Thymus (tissue), 11 donors: ENCODE results near the gene SLC35F3. TPM values are rescaled to one million over a fixed set of nuclear protein-coding genes. Genes with fewer than 3 reads are reported as not detected.

Experiments
- DNase-seq, 9 donors: peaks; one replicate each; pipeline ENCODE4 v3.0.0-alpha.2; 2013; ENCODE audit warnings: low spot score in 9 of 9, low read depth in 6 of 9, missing footprints in 1 of 9
- H3K27ac ChIP-seq, 2 donors: one replicate each; pipeline ENCODE4 v1.5.1; 2013; ENCODE audit warnings: control low read depth in 1 of 2, low read depth in 1 of 2, low read length in 1 of 2, mild to moderate bottlenecking in 1 of 2, moderate library complexity in 1 of 2
- H3K27me3 ChIP-seq, 2 donors: one replicate each; pipeline ENCODE4 v1.5.1; 2013; ENCODE audit warnings: low read length in 1 of 2; ENCODE audit not compliant: control insufficient read depth in 2 of 2, insufficient read depth in 1 of 2
- H3K36me3 ChIP-seq, 2 donors: one replicate each; pipeline ENCODE4 v1.5.1; 2013; ENCODE audit warnings: low read length in 1 of 2, mild to moderate bottlenecking in 1 of 2, moderate library complexity in 1 of 2; ENCODE audit not compliant: control insufficient read depth in 2 of 2, insufficient read depth in 2 of 2
- H3K4me1 ChIP-seq, 2 donors: one replicate each; pipeline ENCODE4 v1.5.1; 2013; ENCODE audit warnings: low read length in 2 of 2; ENCODE audit not compliant: control insufficient read depth in 2 of 2, insufficient read depth in 2 of 2
- H3K4me3 ChIP-seq, 2 donors: one replicate each; pipeline ENCODE4 v1.5.1; 2013; ENCODE audit warnings: low read length in 2 of 2, control low read depth in 1 of 2, mild to moderate bottlenecking in 1 of 2
- H3K9me3 ChIP-seq, 2 donors: one replicate each; pipeline ENCODE4 v1.5.1; 2013; ENCODE audit warnings: low read length in 1 of 2, mild to moderate bottlenecking in 1 of 2; ENCODE audit not compliant: control insufficient read depth in 2 of 2, insufficient read depth in 1 of 2
- WGBS: extraction: QIAGEN DNeasy Blood & Tissue Kit; methylation state at CpG from one replicate; pipeline ENCODE4 v1.1.7; 2013; 5-methylcytosine and 5-hydroxymethylcytosine counted together
- polyA plus RNA-seq: library from polyadenylated mRNA; stranded (reverse); fragments of 200-250 nt; gene quantifications from one replicate; pipeline ENCODE4 v1.2.3, GENCODE V29; 2013
- total RNA-seq: library from RNA; stranded (reverse); fragments of 120-200 nt; gene quantifications from one replicate; pipeline ENCODE4 v1.2.4, GENCODE V29; 2013
- donor health status: healthy.

The SLC35F3 gene
- total and polyA plus RNA-seq, 2 donors = 1.9 to 3.2 TPM

GRCh38 chr1:234093107-234093506 lies 188.6 kb downstream of the SLC35F3 start:
- WGBS = 97% methylated on average over 1 of the region's 1 CpG
- H3K27me3 ChIP-seq = no peaks in the 10 kb centered on the region

GRCh38 chr1:234093741-234094140 lies 189.3 kb downstream of the SLC35F3 start:
- H3K9me3 ChIP-seq = peaks cover 0 to 2% of the 10 kb centered on the region in 2 donors
- H3K27ac ChIP-seq = no peak overlapping the region
- H3K27me3 ChIP-seq = no peaks in the 10 kb centered on the region
- 88% methylated on average over 5 of the region's 5 CpGs for WGBS
- no peak for DNase-seq
- no peak overlapping the region for H3K4me3 ChIP-seq
- H3K4me1 ChIP-seq = no peaks in the 10 kb centered on the region
- no peaks in the 10 kb centered on the region for H3K36me3 ChIP-seq

More at GRCh38 chr1:234093107-234093506, 188.6 kb downstream of the SLC35F3 start:
- Histone ChIP-seq H3K27ac (no peak overlapping the region), H3K9me3 (peaks cover 0 to 2% of the 10 kb centered on the region in 2 donors), H3K4me1 (no peaks in the 10 kb centered on the region), H3K36me3 (no peaks in the 10 kb centered on the region), H3K4me3 (no peak overlapping the region)
- no peak for DNase-seq

GRCh38 chr1:234094172-234094571 lies 189.7 kb downstream of the SLC35F3 start:
- WGBS = 96% methylated on average over 1 of the region's 1 CpG
- Histone ChIP-seq H3K36me3 (no peaks in the 10 kb centered on the region), H3K27me3 (no peaks in the 10 kb centered on the region), H3K4me3 (no peak overlapping the region), H3K4me1 (no peaks in the 10 kb centered on the region), H3K27ac (no peak overlapping the region), H3K9me3 (peaks cover 0 to 2% of the 10 kb centered on the region in 2 donors)
- no peak for DNase-seq

- Histone ChIP-seq H3K27me3 (no peaks in the 10 kb centered on the region), H3K9me3 (no peaks in the 10 kb centered on the region), H3K36me3 (no peaks in the 10 kb centered on the region), H3K4me3 (no peak overlapping the region), H3K4me1 (no peaks in the 10 kb centered on the region), H3K27ac (no peak overlapping the region)
- WGBS = 90% methylated on average over 7 of the region's 7 CpGs
- DNase-seq = no peak
These were observed 191.8 kb downstream of the SLC35F3 start for GRCh38 chr1:234096161-234096770.

- WGBS = 4% methylated on average over 8 of the region's 8 CpGs
- Histone ChIP-seq H3K27me3 (peaks cover 0 to 3% of the 10 kb centered on the region in 2 donors), H3K9me3 (no peaks in the 10 kb centered on the region), H3K4me3 (no peak overlapping the region), H3K27ac (no peak overlapping the region), H3K36me3 (no peaks in the 10 kb centered on the region), H3K4me1 (peaks cover 0 to 2% of the 10 kb centered on the region in 2 donors)
- DNase-seq = no peak
These were observed 198.1 kb downstream of the SLC35F3 start for GRCh38 chr1:234102583-234102982.

- H3K36me3 ChIP-seq = no peaks in the 10 kb centered on the region
- peaks cover 0 to 3% of the 10 kb centered on the region in 2 donors for H3K27me3 ChIP-seq
- H3K4me1 ChIP-seq = peaks cover 0 to 2% of the 10 kb centered on the region in 2 donors
- no peaks in the 10 kb centered on the region for H3K9me3 ChIP-seq
- no peak for DNase-seq
- no peak overlapping the region for H3K27ac ChIP-seq
- 86% methylated on average over 3 of the region's 3 CpGs for WGBS
- no peak overlapping the region for H3K4me3 ChIP-seq
These were observed 198.7 kb downstream of the SLC35F3 start for GRCh38 chr1:234103198-234103597.

- H3K36me3 ChIP-seq = no peaks in the 10 kb centered on the region
- 95% methylated on average over 2 of the region's 2 CpGs for WGBS
These were observed 201.6 kb downstream of the SLC35F3 start for GRCh38 chr1:234106032-234106431.

GRCh38 chr1:234107416-234108021 lies 203.0 kb downstream of the SLC35F3 start:
- Histone ChIP-seq H3K36me3 (no peaks in the 10 kb centered on the region), H3K4me3 (no peak overlapping the region), H3K27me3 (peaks cover 0 to 15% of the 10 kb centered on the region in 2 donors), H3K9me3 (no peaks in the 10 kb centered on the region), H3K4me1 (peaks cover 0 to under 1% of the 10 kb centered on the region in 2 donors), H3K27ac (no peak overlapping the region)
- 97% methylated on average over 3 of the region's 3 CpGs for whole genome bisulfite sequencing
- DNase-seq = no peak

More at GRCh38 chr1:234106032-234106431, 201.6 kb downstream of the SLC35F3 start:
- H3K27me3 ChIP-seq = peaks cover 0 to 7% of the 10 kb centered on the region in 2 donors
- DNase-seq = no peak
- no peak overlapping the region for H3K4me3 ChIP-seq
- H3K27ac ChIP-seq = no peak overlapping the region
- H3K4me1 ChIP-seq = peaks cover 0 to 2% of the 10 kb centered on the region in 2 donors
- H3K9me3 ChIP-seq = no peaks in the 10 kb centered on the region

GRCh38 chr1:234108921-234109320 lies 204.4 kb downstream of the SLC35F3 start:
- Histone ChIP-seq H3K4me3 (no peak overlapping the region), H3K27me3 (peaks cover 0 to 16% of the 10 kb centered on the region in 2 donors), H3K4me1 (no peaks in the 10 kb centered on the region), H3K36me3 (no peaks in the 10 kb centered on the region), H3K27ac (no peak overlapping the region), H3K9me3 (no peaks in the 10 kb centered on the region)
- no peak for DNase-seq
- 96% methylated on average over 3 of the region's 3 CpGs for WGBS
